ENCODE measurements around the gene CD163. TPM values are rescaled to one million over a fixed set of nuclear protein-coding genes. Genes with fewer than 3 reads are reported as not detected.

The CD163 gene
- total RNA-seq, 1 experiment from 2014 or later, result not detected

DNA sequence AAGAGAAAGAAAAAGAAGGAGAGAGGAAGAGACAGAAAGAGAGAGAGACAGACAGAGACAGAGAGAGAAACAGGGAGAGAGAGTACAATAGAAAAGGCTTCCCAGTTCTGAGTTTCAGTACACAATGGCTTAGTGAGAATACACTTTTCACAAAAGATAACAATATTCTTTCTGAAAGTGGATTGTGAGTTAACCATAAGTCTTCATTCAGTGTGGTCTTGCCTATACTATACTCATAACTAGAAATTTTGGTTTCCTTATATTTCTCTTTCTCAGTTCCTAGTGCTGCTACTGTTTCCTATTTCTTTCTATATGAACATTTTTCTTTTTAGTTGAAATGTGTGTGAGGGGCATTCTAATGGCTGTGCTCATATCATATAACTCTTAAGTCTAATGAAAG, 68.9 kb downstream of the CD163 start:
- no peaks in the 10 kb centered on the region for H3K27me3 ChIP-seq
- no peak overlapping the region for H3K27ac ChIP-seq
- H3K4me3 ChIP-seq, result no peak overlapping the region
- no peak for DNase-seq
- no peaks in the 10 kb centered on the region; the same call in 1 of the 2 replicates for H3K9me3 ChIP-seq (replicated peaks)
- no peaks in the 10 kb centered on the region for H3K4me1 ChIP-seq
- no peaks in the 10 kb centered on the region for H3K36me3 ChIP-seq

DNA sequence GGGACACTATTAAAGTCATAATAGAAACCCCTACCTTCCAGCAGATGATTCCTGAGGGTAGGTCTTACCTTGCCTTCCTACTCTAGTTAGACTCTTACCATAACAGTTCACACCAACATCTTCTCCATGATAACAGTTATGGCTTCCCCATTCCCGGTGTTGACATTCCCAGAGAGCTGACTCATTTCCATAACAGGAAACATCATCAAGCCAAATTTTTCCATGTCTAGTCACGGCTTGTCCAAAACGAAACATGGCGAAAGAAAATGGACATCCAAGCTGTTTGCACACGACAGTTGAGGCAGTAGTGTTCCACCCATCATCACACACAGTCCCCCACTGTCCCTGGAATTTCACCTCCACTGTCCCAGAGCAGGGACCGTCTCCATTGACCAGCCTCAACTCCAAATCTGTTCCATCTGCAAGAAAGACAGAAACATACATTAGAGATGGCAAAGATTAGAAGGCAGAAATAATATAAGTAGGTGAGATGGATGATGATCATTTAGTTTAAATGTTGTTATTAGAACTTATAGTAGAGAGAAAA, 70.2 kb downstream of the CD163 start:
- Histone ChIP-seq H3K4me3 (no peak overlapping the region), H3K36me3 (no peaks in the 10 kb centered on the region), H3K27me3 (no peaks in the 10 kb centered on the region), H3K4me1 (no peaks in the 10 kb centered on the region), H3K9me3 (replicated peaks) (no peaks in the 10 kb centered on the region; the same call in 1 of the 2 replicates), H3K27ac (no peak overlapping the region)
- DNase-seq, result no peak

DNA sequence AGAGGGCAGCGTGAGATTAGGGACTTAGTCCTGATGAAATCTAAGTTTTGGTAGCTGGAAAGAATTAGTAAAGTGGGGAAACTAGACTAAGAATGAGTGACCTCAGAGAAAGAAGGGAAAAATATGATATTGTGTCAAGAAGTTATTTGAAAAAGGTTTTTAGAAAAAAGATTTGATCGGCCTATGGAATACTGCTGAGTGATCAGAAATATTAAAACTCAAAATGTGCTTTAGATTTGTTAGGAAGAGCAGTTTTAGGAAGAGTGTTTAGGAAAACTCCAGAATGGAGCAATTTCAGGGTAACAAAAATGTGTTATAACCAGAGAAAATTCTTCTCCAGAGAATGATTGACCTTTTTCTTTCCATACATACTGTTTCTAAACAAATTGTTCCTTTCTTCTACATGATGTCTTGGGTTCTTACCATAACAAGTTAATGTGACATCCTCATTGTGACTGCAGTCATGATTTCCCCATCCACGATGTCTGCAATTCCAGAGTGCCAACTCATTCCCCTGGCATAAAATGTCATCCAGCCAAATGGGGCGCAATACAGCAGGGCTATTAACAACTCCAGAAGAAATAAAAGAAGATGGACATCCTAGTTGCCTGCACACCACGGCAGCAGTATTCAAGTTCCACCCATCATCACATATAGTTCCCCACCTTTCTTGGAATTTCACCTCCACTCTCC, 71.4 kb downstream of the CD163 start:
- H3K27me3 ChIP-seq, result no peaks in the 10 kb centered on the region
- H3K27ac ChIP-seq, result no peak overlapping the region
- DNase-seq, result no peak
- no peaks in the 10 kb centered on the region for H3K36me3 ChIP-seq
- no peak overlapping the region for H3K4me3 ChIP-seq
- H3K9me3 ChIP-seq (replicated peaks), result no peaks in the 10 kb centered on the region; the same call in 1 of the 2 replicates
- H3K4me1 ChIP-seq, result no peaks in the 10 kb centered on the region

Other genes with a start within 250 kb of the CD163 start
- not detected in 2 replicates for gene ACSM4, start 199.7 kb downstream of the CD163 start, total RNA-seq (2014; rRNA removed; shearing (Covaris generic))
- gene CD163L1, start 59.6 kb downstream of the CD163 start, total RNA-seq (2014; rRNA removed; shearing (Covaris generic)), result 11.4 and 13.8 TPM in 2 replicates
- gene APOBEC1, start 162.1 kb upstream of the CD163 start, total RNA-seq (2014; rRNA removed; shearing (Covaris generic)), result not detected in 2 replicates
- gene GDF3, start 192.0 kb upstream of the CD163 start, total RNA-seq (2014; rRNA removed; shearing (Covaris generic)), result not detected in 2 replicates
- not detected in 2 replicates for gene DPPA3, start 207.7 kb upstream of the CD163 start, total RNA-seq (2014; rRNA removed; shearing (Covaris generic))
- gene CLEC4C, start 243.6 kb upstream of the CD163 start, total RNA-seq (2014; rRNA removed; shearing (Covaris generic)), result not detected in 2 replicates